ENCODE results near the gene IL1F10.

Gene IL1F10

DNA sequence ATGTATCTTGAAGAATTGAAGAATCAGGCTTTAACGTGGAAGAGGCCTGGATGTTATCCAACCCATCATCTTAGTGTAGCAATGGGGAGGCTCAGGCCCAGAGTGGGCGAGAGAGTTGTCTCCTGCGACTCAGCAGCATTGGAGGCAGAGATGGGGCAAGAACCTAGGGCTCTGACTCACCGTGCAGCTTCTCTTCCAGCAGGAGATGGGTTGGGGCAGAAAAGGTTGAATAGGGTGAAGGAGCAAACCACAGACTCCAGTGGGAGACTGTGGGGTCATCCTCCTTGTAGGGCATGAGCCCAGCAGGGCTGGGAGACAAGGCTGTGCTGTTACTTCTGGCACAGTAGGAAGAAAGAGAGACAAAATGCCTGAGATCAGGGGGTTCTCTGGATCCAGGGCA, 7.4 kb upstream of the IL1F10 start:
- DNase-seq: no peak

DNA sequence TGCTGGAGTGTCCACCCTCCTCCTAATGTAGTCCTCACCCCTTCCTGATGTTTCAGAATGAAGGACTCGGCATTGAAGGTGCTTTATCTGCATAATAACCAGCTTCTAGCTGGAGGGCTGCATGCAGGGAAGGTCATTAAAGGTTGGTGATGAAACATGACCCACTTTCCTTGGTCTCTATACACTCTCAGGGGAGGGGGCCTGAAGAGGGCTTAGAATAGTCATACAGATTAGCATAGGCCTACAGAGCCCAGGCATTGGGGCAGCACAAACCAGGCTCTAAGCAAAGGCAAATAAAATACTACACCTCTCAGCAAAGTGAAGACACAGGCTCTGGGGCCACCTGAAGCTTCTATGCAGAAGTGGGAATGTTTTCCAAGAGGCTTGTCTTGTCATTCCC, 7.0 kb upstream of the IL1F10 start:
- DNase-seq: no peak

DNA sequence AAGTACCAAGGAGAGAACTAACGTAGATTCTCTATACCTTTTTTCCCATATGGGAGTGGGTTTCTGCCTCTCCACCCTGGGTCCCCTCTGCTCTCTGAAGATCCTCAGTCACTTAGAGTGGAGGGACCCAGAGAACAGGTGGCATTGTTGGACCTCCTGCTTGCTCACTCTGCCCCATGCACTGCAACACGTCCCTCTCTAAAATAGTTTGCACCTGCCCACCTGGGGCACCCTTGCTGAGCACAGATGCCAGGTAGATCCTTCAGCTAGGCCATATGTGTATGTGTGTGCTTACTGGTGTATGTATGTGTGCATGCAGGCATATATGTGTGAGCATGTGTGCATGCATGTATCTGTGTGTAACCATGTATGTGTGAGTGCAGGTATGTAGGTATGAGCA, 6.5 kb upstream of the IL1F10 start:
- no peak for DNase-seq

DNA sequence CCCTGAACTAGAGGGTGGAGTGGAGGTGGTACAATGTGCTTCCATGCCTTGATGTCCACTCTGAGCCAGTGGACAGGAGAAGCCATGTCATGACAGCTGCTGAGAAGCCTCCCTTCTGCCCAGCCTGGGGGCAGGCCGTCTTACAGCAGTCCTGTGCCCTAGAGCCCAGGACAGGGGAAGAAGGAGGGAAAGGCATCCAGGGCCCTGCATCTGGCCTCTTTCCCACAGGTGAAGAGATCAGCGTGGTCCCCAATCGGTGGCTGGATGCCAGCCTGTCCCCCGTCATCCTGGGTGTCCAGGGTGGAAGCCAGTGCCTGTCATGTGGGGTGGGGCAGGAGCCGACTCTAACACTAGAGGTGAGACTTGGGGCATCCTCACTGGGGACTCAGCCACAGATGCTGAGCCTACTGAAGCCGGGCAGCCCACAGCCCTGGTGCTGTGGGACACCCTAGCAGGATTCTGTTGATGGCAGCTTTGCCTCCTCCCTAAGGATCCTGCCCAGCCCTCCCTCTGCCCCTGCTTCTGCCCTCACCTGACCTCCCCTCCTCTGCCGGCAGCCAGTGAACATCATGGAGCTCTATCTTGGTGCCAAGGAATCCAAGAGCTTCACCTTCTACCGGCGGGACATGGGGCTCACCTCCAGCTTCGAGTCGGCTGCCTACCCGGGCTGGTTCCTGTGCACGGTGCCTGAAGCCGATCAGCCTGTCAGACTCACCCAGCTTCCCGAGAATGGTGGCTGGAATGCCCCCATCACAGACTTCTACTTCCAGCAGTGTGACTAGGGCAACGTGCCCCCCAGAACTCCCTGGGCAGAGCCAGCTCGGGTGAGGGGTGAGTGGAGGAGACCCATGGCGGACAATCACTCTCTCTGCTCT, 5.6 kb upstream of the IL1F10 start:
- DNase-seq: no peak

DNA sequence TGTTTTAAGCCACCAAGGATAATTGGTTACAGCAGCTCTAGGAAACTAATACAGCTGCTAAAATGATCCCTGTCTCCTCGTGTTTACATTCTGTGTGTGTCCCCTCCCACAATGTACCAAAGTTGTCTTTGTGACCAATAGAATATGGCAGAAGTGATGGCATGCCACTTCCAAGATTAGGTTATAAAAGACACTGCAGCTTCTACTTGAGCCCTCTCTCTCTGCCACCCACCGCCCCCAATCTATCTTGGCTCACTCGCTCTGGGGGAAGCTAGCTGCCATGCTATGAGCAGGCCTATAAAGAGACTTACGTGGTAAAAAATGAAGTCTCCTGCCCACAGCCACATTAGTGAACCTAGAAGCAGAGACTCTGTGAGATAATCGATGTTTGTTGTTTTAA, 3.5 kb upstream of the IL1F10 start:
- DNase-seq: no peak

DNA sequence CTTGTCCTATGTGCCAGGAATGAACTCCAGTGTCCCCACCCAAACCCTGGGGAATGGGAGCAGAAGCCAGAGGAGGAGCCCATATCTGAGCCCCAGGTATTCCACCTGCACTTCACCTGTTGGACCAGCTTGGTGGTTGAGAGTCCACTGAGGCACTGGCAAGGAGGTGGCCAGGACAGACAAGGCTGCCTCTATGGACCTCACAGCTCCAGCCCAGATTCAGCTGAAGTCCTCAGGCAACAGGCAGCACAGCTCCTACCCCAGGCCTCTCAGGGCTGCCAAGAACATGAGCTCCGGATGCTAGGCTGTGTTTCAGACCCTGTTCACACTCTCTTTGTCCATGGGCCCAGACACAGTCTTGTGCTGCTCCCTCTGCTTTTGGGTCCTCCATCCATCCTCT, 2.9 kb upstream of the IL1F10 start:
- no peak for DNase-seq

DNA sequence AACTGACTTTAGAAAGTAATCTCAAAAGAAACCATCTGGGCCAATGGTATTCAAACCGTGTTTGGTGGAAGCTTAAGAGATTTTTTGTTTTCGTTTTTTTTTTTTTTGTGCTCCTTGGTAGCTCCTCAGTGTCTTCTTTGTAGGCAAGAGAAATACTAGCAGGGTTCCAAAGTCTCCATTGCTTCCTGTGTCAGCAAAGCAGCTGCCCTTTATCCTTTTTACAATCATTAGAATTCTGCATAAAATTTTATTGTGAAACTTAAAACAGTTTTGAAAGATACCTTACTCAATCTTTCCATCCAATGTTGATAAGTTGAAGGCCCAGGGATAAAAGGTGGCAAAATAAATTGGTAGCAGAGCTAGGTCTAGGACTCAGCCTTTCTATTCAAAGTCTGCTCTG, 479 bp downstream of the IL1F10 start:
- DNase-seq: no peak

DNA sequence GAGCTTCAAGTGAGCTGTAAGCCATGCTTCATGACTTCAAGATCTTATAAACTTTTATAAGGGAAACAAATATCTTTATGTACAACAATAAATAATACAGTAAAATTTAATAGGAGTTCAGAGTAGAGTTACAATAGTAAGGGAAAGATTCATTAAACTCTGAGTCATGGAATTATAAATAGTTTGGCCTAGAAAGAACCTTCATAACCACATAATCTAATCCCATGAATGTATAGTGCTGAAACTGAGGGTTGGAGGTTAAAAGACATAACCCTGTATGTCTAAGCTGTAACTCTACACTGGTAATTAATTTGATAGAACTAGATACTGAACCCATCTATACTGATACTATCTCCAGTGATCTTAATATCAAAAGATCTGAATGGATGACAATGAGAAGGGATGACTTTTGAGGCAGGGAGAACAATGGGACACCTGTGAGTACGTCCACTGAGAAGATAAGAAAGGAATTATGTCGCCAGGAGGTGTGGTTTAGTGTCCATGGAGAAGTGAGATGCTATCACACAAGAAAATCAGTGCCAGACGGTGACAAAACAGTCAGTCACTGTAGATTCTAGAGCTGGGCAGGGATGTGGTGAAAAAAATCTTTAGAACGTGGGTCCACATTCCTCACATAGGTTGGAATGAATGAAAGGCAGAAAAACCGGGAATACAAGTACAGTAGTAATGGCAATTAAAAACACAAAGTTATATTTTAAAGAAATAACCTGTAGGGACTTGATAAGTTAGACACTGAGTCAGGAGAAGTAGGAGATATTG, 1.1 kb downstream of the IL1F10 start:
- no peak for DNase-seq

DNA sequence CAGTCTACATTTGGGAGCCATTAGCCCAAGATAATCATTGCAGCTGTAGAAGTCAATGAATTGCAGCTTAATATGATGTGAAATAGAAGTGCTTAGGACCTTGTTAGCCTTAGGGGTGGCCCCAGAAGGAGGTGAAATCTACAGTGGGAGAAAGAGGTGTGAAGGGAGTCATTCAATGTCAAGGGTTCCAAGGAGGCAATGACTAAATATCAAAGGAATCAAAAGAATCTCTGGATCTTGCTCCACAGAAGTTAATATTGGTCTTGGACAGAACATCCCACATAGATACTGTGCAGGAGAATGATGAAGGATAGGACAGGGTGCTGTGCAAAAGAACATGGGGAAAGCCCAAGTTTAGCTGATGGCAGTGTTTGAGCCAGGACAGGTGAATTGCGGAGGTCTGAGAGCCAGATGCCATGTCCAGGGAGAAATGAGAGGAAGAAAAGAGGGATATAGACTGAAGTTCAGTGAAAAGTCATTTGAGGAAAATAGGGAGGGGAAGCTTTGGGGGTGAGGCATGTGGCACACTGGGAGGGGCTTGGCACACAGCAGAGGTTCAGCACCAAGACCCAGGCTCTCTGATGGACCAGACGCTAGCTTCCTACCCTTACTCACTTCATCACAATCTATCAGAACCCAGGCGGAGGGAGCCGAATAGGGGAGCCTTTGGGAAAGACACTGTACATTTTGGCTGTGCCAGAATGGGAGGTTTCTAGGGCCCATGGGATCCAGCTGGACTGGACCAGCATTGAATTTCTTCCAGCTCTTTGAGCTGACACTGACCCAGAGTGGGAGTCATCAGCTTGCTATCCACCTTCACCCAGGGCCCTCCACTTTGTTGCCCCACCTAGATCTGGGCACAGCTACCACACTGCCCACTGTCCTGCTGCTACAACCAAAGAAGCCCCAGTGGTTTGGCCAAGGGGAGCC, 2.2 kb downstream of the IL1F10 start:
- no peak for DNase-seq

DNA sequence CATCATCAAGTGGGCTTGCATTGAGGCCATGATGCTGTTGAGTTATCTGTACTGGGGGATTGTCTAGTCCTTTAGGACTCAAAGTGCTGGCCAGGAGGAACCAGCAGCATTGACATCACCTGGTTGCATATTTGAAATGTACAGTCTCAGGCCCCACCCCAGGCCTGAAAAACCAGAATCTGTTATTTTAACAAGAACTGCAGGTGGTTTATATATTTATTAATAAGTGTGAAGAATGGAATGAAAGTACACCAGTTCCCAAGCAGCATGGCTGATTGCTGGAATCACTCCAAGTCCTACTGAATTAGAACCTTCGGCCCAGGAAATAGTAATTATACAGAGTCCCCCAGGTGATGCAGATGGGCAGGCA, 2.8 kb downstream of the IL1F10 start:
- no peak for DNase-seq

DNA sequence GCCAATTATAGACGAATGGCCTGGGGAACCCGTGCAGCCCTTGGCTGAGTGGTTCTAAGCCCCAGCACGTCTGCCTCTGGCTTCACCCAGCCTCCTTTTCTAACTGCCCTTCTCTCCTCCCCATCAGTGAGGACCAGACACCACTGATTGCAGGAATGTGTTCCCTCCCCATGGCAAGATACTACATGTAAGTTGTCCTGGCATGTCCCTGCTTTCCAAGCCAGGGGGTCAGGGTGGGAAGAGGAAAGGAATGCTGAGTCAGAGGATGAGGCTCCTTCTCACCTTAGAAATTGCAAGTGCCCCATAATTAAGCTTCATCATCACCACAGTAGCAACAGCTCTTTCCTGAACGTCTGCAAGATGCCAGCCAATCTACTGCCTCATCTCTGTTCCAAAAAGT, 4.8 kb downstream of the IL1F10 start:
- no peak for DNase-seq

DNA sequence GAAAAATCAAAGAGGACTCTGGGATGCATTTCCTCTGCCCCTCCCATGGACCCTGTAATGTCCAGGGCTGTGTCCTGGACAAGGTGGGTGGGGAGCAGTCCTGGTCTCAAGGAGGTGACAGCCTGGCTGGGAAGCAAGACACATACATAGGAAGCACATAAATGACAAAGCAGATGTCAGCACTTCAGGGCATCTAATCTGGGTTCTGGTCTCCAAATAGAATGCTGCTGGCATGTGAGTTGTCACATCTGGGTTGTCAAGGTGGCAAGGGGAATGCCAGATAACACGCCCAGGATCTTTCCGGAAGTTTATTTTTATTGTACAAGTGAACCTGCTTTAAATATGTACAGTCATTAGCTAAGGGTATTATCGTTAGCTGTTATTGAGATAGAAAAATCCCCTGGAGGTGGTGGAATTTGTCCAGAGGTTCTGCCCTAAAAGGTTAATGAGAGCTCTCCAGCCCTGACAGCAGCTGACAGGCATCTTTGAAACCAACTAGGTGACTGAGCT, 5.6 kb downstream of the IL1F10 start:
- no peak for DNase-seq

DNA sequence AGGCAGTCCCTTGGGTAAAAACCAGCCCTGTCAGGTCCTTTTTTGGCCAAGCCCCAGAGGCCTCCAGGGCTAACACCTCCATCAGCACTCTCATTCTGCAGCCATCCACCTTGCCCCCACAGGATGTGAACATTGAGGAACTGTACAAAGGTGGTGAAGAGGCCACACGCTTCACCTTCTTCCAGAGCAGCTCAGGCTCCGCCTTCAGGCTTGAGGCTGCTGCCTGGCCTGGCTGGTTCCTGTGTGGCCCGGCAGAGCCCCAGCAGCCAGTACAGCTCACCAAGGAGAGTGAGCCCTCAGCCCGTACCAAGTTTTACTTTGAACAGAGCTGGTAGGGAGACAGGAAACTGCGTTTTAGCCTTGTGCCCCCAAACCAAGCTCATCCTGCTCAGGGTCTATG, 7.3 kb downstream of the IL1F10 start:
- DNase-seq: no peak

DNA sequence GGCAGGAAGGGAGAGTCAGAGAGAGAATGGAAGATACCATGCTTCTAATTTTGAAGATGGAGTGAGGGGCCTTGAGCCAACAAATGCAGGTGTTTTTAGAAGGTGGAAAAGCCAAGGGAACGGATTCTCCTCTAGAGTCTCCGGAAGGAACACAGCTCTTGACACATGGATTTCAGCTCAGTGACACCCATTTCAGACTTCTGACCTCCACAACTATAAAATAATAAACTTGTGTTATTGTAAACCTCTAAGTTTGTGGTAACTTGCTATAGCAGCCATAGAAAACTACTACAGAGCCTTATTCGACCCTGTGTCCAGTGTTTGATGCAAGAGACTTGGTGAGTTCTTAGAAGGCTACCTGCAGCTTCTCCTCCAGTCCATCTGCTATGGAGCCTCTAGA, 7.8 kb downstream of the IL1F10 start:
- DNase-seq: no peak

DNA sequence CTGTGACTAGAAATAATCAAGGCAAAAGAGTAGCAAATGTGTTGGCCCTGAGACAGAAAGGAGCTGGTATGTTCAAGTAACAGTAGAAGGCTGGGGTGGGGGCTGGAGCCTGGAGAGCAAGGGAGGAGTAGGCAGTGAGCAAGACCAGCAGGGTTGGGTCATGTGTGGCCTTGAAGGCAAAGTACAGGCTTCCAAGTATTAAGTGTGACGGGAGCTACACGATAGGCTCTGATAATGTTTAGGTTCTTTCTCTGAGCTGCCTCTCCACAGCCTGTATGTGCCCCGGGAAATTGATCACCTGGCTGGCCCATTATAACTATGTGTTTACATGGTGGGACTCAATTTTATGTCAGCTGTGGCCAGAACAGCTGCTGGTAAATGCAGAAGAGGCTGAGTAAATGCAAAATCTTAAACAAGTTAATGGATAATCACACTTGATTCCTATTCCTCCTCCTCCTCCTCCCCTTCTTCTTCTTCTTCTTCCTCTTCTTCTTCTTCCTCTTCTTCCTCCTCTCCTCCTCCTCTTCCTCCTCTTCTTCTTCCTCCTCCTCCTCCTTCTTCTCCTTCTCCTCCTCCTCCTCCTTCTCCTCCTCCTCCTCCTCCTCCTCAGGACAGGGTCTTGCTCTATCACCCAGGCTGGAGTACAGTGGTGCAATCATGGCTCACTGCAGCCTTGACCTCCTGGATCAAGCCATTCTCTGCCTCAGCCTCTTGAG, 9.3 kb downstream of the IL1F10 start:
- no peak for DNase-seq

DNA sequence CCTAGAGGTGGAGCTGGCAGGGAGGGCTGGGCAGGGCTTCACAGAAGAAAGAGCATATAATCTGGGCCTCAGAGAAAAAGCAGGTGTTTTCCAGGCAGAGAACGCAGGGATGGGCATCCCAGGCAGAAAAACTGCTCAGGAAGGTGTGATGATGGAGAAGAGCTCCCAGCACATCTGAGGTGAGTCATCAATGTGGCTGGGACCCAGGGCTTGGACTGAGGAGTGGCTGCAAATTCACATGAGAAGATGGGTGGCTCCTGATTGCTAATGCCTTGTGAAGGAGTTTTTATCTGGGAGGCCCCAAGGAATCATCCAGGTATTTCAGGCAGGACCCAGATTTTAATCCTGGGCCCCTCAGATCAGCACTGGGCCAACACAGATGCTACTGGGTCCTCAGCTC, 10.2 kb downstream of the IL1F10 start:
- no peak for DNase-seq

DNA sequence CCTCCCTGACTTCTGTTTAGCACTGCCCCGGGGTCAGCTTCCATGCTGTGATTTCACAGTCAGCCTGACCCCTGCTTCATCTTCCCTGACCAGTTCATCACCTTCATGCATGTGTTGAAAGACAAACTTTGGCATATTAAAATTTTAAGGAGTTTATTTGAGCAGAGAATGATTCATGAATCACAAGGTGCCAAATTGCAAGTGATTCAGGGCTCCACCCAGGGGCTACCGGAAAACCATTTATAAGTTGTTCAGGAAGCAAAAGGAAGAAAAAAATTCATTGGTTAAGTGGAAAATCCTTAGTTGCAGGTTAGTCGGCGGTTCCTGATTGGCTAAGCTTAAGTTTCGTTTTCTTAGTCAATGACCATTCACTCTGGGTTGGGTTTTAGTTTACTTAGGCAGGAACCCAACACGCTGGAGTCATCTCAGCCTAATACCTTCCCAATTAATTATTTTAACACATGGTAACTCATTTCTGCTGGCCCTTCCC, 10.6 kb downstream of the IL1F10 start:
- DNase-seq: no peak

DNA sequence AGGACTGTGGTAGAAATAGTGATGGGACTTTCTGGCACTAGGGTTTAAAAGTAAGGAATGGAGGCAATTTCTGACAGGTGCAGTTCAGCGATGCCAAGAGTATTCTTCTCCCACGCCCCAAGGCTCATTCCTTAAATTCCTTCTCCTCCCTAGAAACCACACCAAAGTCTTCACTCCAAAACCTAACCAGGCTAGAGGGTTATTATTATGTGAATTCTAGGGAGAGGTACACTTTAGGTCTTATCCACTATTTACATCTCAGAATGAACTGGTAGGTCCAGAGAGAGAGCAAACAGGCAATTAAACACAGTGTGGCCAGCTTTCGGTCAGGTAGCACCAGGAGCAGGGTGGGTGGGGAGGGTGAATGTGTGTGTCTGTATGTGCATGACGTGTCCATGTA, 11.4 kb downstream of the IL1F10 start:
- no peak for DNase-seq

DNA sequence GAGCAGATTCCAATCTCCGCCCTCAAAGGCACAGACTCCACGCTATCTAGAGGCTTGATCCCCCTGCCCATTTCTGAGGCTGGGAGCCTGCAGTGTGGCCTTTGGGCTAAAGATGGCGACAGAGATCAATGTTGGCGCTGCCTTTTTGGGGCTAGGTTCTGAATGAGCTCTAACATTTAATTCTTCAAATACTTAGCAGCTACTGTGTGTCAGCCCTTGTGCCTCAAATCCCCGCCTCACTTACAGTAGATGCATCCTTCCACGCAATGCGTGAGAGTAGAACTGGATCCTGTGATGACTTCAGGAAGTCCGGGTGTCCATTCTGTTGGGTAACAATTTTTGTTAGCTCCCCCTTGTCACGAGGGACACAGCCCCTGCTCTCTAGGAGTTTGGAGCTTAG, 12.4 kb downstream of the IL1F10 start:
- DNase-seq: no peak

DNA sequence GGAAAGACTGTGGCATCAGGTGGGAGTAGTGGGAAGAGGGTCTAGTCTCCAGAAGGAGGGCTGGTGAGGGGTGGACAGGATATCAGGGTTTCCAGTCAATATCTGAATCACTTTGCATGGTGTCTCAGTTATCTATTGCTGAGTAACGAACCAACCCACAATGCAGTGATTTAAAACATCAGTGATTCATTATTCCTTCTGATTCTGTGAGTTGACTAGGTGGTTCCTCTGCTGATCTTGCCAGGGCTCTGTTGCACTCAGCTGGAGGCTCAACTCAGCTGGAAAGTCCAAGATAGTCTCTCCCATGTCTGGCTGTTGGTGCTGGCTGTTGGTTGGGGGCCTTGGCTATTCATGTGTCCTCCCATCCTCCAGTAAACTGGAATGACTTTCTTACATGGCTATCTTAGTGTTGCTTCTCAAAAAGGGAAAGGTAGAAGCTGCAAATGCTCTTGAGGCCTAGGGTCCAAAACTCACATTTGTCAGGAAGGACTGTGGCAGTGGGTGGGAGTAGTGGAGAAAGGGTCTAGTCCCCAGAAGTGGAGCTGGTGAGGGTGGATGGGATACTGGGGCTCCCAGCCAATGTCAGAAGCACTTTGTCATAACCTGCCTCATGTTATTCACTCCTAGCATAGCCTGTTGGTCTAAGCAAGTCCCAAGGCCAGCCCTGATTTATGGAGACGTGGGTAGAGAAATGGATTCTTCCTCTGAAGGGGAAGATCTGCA, 13.9 kb downstream of the IL1F10 start:
- DNase-seq: no peak

DNA sequence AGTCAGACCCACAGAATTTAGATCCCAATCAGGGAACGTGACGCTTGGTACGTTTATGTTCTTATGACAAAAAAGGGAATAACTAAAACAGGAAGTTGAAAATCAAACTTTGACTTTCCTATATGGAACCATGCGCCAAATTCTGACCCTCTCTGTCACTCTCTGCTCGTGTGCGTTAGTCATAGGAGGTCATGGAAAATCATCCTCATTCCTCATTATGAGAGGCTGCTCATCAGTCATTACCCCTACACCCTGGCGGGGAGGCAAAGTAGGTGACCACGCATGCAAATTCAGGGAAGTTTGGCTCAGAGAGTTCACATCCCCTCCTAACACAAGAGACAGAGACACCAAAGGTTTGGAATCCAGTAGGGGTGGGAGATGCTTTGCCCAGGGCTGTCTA, 15.5 kb downstream of the IL1F10 start:
- DNase-seq: no peak
